ENCODE results near the gene ZFP82.

The ZFP82 gene

DNA sequence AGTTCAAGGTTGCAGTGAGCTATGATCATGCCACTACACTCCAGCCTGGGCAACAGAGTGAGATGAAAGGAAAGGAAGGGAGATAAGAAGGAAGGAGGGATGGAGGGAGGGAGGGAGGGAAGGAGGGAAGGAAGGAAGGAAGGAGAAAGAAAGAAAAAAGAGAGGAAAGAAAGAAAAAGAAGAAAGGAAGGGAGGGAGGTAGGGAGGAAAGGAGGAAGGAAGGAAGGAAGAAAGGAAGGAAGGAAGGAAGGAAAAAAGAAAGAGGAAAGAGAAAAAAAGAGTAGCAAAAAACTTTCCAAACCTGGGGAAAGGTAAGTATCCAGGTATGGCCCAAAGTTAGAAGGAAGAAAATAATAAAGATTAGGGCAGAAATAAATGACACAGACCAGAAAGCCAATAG, 46.6 kb downstream of the ZFP82 start:
- no peak for DNase-seq

DNA sequence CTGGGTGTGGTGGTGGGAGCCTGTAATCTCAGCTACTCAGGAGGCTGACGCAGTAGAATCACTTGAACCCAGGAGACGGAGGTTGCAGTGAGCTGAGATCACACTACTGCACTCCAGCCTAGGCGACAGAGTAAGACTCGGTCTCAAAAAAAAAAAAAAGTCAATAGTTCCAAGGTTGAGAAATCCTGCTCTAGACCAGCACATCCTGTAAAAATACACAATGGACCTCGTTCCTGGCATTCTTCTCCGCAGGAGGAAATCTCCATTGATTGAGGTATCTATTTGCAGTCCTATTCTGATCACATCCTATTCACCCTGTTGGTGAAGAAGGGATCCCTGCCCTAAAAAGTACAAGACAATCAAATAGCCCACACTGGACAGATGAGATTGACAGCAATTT, 54.6 kb downstream of the ZFP82 start:
- DNase-seq = no peak
